Endodermal cell (in vitro differentiated cells): Measurements from ENCODE around the gene SZT2. TPM values are rescaled to one million over a fixed set of nuclear protein-coding genes. Genes with fewer than 3 reads are reported as not detected.

ENCODE experiments used
- DNase-seq: peaks from one replicate; pipeline ENCODE4 v3.0.0-alpha.2; 2017
- H3K27ac ChIP-seq: 2 replicates; pipeline ENCODE4 v1.5.1; 2013; ENCODE audit warnings: mild to moderate bottlenecking, low read depth, low read length, moderate library complexity
- H3K27me3 ChIP-seq: 2 replicates; pipeline ENCODE4 v1.6.1; 2013; ENCODE audit warnings: mild to moderate bottlenecking, low read length, moderate library complexity; ENCODE audit not compliant: insufficient read depth, control insufficient read depth, poor library complexity, severe bottlenecking
- H3K36me3 ChIP-seq: 2 replicates; pipeline ENCODE4 v1.7.0; 2013; ENCODE audit warnings: mild to moderate bottlenecking, low read length, moderate library complexity; ENCODE audit not compliant: control insufficient read depth, insufficient read depth
- H3K4me1 ChIP-seq: one replicate; pipeline ENCODE4 v1.7.0; 2013; ENCODE audit warnings: low read length; ENCODE audit not compliant: control insufficient read depth, insufficient read depth
- H3K4me3 ChIP-seq: 2 replicates; pipeline ENCODE4 v1.5.1; 2013; ENCODE audit warnings: mild to moderate bottlenecking, low read length, moderate library complexity
- H3K9ac ChIP-seq: 2 replicates; pipeline ENCODE4 v1.6.1; 2013; ENCODE audit warnings: mild to moderate bottlenecking, low read length, moderate library complexity; ENCODE audit not compliant: poor library complexity, severe bottlenecking; ENCODE audit errors: extremely low read depth
- H3K9me3 ChIP-seq: 2 replicates; pipeline ENCODE4 v1.6.1; 2013; ENCODE audit warnings: mild to moderate bottlenecking, low read length, moderate library complexity; ENCODE audit not compliant: control insufficient read depth
- H3K27ac Mint-ChIP-seq: 2 replicates; pipeline ENCODE4 v1.8.0; 2020; ENCODE audit warnings: mixed read lengths
- H3K27me3 Mint-ChIP-seq: 2 replicates; pipeline ENCODE4 v1.8.0; 2021; ENCODE audit warnings: mild to moderate bottlenecking, mixed read lengths; ENCODE audit not compliant: insufficient read depth
- H3K36me3 Mint-ChIP-seq: 2 replicates; pipeline ENCODE4 v1.8.0; 2020; ENCODE audit warnings: low read depth, mixed read lengths
- H3K4me1 Mint-ChIP-seq: 2 replicates; pipeline ENCODE4 v1.8.0; 2020; ENCODE audit warnings: mixed read lengths
- H3K4me3 Mint-ChIP-seq: 2 replicates; pipeline ENCODE4 v1.8.0; 2020; ENCODE audit warnings: mild to moderate bottlenecking, moderate library complexity, mixed read lengths
- H3K9me3 Mint-ChIP-seq: 2 replicates; pipeline ENCODE4 v1.8.0; 2020; ENCODE audit warnings: mild to moderate bottlenecking, mixed read lengths
- CTCF ChIP-seq: fragments of 200-600 bp; sonication (generic); conservative IDR thresholded peaks from 2 replicates; pipeline ENCODE4 v1.5.0; 2021; ENCODE audit warnings: antibody characterized with exemption, mild to moderate bottlenecking
- WGBS, 2 experiments: methylation state at CpG; one replicate each; pipeline versions ENCODE4 v1.1.5 to v1.1.7; 2013; ENCODE audit warnings: missing lambda C conversion rate in 2 of 2, mixed read lengths in 1 of 2; ENCODE audit not compliant: insufficient coverage in 1 of 2, insufficient read length in 1 of 2; 5-methylcytosine and 5-hydroxymethylcytosine counted together
- total RNA-seq, 2 donors: library from RNA; stranded (reverse); fragmentation: NEBNext Ultra II Directional in 1 of 2; extraction: Animal tissue kit (Norgen Biotek cat#: 25700) in 1 of 2; gene quantifications; 2 replicates in 1 of 2; 3 replicates in 1 of 2; pipeline ENCODE4 v1.2.1, GENCODE V29; 2021

The SZT2 gene
- total RNA-seq, 2 donors from 2014 or later: 55.6 to 59.7 TPM

GRCh38 chr1:43348809-43349593 is 40.7 kb upstream of the SZT2 start:
- WGBS, 2 experiments: 2 to 3% methylated on average over 18 to 72 of the region's 72 CpGs
- H3K9me3 Mint-ChIP-seq: no peaks in the 10 kb centered on the region
- no peak for TF ChIP-seq CTCF
- peak overlapping the region; percentile 77 for H3K4me3 Mint-ChIP-seq
- peaks cover 34% of the 10 kb centered on the region for H3K4me1 Mint-ChIP-seq
- Histone ChIP-seq H3K4me1 (peaks cover 12% of the 10 kb centered on the region), H3K27me3 (peaks cover 6% of the 10 kb centered on the region), H3K9me3 (no peaks in the 10 kb centered on the region), H3K9ac (peak overlapping the region; percentile 93), H3K27ac (peak overlapping the region; percentile 92), H3K4me3 (peak overlapping the region; percentile 79), H3K36me3 (no peaks in the 10 kb centered on the region)
- DNase-seq: peak; percentile 98
- H3K27ac Mint-ChIP-seq: peak overlapping the region; percentile 100
- H3K27me3 Mint-ChIP-seq: no peaks in the 10 kb centered on the region
- H3K36me3 Mint-ChIP-seq: no peaks in the 10 kb centered on the region

- H3K4me3 Mint-ChIP-seq: peak overlapping the region; percentile 77
- TF ChIP-seq CTCF: no peak
These were observed 39.9 kb upstream of the SZT2 start for GRCh38 chr1:43349594-43350306.

GRCh38 chr1:43350976-43351375 is 38.7 kb upstream of the SZT2 start:
- Mint-ChIP-seq H3K27ac (no peak overlapping the region), H3K27me3 (no peaks in the 10 kb centered on the region)

More at GRCh38 chr1:43349594-43350306, 39.9 kb upstream of the SZT2 start:
- Mint-ChIP-seq H3K27ac (peak overlapping the region; percentile 100), H3K9me3 (no peaks in the 10 kb centered on the region), H3K36me3 (no peaks in the 10 kb centered on the region), H3K27me3 (no peaks in the 10 kb centered on the region), H3K4me1 (peaks cover 34% of the 10 kb centered on the region)
- no peak for DNase-seq
- Histone ChIP-seq H3K9me3 (no peaks in the 10 kb centered on the region), H3K4me1 (peaks cover 12% of the 10 kb centered on the region), H3K9ac (peak overlapping the region; percentile 93), H3K36me3 (no peaks in the 10 kb centered on the region), H3K27ac (peak overlapping the region; percentile 92), H3K4me3 (peak overlapping the region; percentile 79), H3K27me3 (peaks cover 6% of the 10 kb centered on the region)
- WGBS, 2 experiments: 33 to 40% methylated on average over 9 to 11 of the region's 11 CpGs

More at GRCh38 chr1:43350976-43351375, 38.7 kb upstream of the SZT2 start:
- H3K4me3 Mint-ChIP-seq: no peak overlapping the region
- no peaks in the 10 kb centered on the region for H3K9me3 Mint-ChIP-seq
- no peaks in the 10 kb centered on the region for H3K9me3 ChIP-seq
- DNase-seq: no peak
- no peak overlapping the region for H3K4me3 ChIP-seq
- H3K9ac ChIP-seq: no peak overlapping the region
- no peak for TF ChIP-seq CTCF
- peaks cover 6% of the 10 kb centered on the region for H3K27me3 ChIP-seq
- no peak overlapping the region for H3K27ac ChIP-seq
- peaks cover 2% of the 10 kb centered on the region for H3K36me3 Mint-ChIP-seq
- H3K4me1 ChIP-seq: peaks cover 10% of the 10 kb centered on the region
- H3K4me1 Mint-ChIP-seq: peaks cover 25% of the 10 kb centered on the region
- H3K36me3 ChIP-seq: no peaks in the 10 kb centered on the region
- WGBS, 2 experiments: no CpG with 5 or more reads among the region's 1 CpG
